ENCODE measurements around the gene EPM2A.
"Not testable (repeated sequence)": the region's sequence is repeated elsewhere in the genome, so short reads cannot be mapped to it uniquely, and the experiment has no call there.

EPM2A gene

DNA sequence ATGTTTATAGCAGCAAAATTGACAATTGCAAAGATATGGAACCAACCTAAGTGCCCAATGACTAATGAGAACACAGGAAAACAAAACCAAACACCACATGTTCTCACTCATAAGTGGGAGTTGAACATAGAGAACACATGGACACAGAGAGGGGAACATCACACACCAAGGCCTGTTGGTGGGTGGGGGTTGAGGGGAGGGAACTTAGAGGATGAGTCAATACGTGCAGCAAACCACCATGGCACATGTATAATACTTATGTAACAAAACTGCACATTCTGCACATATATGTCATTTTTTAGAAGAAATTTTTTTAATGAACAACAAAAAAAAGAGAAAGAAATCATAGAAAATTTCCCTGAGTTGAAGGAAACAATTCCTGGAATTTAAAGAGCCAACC is 3.9 kb downstream of the EPM2A start:
- no peak for DNase-seq

DNA sequence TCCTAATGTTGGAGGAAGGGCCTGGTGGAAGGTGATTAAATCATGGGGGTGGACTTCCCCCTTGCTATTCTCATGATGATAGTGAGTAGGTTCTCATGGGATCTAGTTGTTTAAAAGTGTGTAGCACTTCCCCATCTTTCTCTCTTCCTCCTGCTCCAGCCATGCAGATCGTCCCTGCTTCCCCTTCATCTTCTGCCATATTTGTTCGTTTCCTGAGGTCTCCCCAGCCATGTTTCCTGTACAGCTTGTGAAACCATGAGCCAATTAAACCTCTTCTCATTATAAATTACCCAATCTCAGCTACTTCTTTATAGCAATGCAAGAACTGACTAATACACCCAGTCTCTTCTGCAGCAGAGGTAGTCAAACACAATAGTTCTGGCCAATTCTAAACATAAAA is 5.4 kb downstream of the EPM2A start:
- DNase-seq = no peak

GRCh38 chr6:145728444-145729385 is 6.6 kb downstream of the EPM2A start:
- DNase-seq = no peak

DNA sequence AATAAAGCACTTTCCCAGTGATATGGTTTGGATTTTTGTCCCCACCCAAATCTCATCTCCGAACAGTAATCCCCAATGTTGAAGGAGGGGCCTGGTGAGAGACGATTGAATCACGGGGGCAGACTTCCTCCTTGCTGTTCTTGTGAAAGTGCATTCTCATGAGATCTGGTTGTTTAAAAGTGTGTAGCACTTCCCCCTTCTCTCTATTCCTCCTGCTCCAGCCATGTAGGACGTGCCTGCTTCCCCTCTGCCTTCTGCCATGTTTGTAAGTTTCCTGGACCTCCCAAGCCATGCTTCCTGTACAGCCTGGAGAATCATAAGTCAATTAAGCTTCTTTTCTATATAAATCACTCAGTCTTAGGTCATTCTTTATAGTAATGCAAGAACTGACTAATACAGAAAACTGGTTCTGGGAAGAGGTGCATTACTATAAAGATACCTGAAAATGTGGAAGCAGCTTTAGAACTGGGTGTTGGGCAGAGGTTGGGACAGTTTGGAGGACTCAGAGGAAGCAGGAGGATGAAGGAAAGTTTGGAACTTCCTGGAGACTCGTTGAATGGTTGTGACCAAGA is 7.4 kb downstream of the EPM2A start:
- no peak for DNase-seq

GRCh38 chr6:145725570-145725969 is 9.8 kb downstream of the EPM2A start:
- no peak for DNase-seq

- DNase-seq = no peak
Observed at GRCh38 chr6:145723646-145724045, 11.7 kb downstream of the EPM2A start.

DNA sequence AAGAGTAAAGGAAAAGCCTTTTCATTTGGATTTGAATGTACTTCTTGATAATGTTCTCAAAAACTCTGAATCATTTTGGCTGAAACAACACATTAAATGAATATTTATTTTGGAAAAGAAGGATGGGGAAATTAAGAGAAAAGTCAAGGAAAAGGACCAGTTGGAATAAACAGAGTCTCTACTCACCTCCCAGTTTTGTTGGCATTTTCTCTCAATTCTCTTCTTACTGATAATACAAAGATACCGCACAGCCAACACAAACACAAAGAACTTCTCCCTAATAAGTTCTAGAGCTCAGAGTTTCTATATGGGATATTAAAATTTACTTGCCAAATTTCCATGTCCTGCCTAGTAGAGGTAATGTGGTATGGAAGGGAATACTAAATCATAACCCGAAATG is 13.1 kb downstream of the EPM2A start:
- no peak for DNase-seq

- DNase-seq = no peak
Observed at GRCh38 chr6:145721144-145721543, 14.2 kb downstream of the EPM2A start.

- no peak for DNase-seq
Observed at GRCh38 chr6:145715426-145715825, 19.9 kb downstream of the EPM2A start.

- DNase-seq = no peak
Observed at GRCh38 chr6:145714731-145715130, 20.6 kb downstream of the EPM2A start.

GRCh38 chr6:145713773-145714172 is 21.5 kb downstream of the EPM2A start:
- no peak for DNase-seq

DNA sequence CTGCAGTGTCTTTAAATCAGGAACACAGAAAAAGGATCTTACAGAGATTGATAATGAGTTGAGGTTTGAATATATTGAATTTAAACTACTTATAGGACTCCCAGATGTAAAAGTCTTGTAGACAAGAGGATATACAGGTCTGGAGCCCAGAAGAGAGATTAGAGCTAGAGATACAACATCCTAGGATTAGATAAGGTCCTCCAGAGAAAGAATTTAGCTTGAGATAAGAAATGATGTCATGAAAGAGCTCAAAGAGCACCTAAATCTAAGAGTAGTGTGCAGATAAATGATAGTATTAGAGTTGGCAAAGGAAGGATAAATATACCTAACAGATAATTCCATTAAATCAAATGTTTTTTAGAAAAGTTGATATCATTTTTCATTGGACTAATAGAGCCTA is 23.9 kb downstream of the EPM2A start:
- no peak for DNase-seq

GRCh38 chr6:145707397-145707796 is 27.9 kb downstream of the EPM2A start:
- no peak for DNase-seq

DNA sequence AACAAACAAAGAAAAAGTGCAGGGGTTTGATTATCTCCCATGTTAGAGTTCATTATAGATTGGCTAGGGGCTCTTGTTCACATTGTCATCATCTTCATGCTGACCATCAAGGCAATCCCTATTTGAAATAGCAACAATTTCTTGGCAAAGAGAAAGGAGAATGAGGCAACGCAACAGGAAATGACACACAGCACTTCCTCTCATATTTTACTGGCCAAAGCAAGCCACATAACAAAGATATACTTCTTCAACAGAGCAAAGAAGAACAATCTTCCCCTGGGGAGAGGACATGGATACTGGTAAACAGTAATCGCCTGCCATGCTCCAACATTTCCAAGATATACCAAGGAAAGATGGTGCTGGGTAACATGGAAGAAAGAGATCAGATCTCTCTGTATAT is 29.8 kb downstream of the EPM2A start:
- DNase-seq = no peak

DNA sequence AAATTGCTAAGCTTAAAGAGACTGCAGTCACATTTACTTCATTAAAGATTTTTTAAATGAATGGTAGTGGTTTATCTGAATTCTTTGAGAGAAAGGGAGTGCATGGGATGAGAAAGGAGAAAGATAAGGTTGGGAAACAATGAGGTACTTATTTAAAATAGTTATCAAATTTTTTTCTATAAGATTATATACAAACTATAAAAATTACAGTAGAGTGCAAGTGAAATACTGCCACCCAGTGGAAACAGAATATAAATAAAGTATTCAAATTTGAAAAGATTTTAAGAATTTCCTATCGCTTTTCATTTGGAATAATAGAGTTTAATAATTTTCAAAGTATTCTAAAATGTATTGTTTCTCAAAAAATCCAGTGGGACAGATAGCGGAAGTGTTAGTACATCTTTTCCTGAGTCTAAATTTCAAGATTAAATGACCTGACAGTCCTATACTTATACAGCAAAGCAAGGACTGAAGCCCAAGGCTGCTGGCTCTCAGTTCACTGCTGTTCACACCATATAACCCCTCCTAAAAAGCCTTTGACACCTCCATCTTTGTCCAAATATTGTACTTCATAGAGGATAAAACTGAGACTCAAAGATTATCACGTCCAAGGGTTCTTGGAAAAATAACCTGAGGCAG is 31.1 kb downstream of the EPM2A start:
- DNase-seq = peak in 1 of 51 donors; percentile 4

DNA sequence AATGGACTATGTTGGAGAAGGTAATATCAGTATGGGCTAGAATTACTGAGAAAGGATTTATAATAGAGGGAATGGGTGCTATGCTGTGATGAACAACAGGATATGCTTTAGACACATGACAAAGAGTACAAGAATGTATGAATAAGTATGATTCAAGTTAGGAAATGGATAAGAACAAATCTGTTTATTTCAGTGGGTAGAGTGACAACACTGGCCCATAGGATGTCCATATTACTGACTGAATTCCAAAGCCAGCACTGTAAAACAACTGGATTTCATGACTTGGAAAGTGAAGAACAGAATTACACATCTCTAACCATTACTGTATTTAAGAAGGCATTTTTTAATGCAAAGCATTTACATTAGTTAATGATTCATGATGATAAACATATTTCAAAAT is 35.9 kb downstream of the EPM2A start:
- no peak for DNase-seq

- DNase-seq = not testable (repeated sequence)
Observed at GRCh38 chr6:145697401-145697800, 37.9 kb downstream of the EPM2A start.

DNA sequence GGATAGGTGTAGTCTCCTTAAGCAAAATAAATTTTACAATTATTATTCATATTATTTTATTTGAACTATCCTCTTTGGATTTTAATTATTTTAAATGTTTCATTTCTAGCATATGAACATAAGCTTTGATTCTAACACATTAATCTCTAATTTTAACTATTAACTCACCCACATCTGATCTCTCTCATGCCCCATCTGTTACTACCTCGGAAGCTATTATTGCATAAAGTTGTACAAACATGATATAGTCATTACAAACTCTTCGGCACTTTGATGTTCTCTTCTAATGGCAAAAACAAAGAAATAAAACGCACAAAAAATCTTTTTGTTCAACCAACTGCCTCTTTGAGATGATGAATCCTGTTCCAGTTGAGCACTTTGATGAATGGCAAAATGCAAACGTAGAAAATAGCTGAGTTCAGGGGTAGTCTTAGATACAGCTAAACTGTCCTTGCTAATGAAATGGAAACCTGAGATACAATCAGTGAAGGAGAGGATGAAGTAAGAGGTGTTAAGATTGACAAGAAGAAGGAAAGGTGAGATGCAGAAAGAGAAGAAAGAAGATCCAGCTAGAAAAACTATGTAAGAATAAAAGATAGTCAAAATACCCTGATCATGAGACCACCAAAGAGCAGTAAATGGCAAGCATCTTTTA is 41.1 kb downstream of the EPM2A start:
- DNase-seq = no peak

DNA sequence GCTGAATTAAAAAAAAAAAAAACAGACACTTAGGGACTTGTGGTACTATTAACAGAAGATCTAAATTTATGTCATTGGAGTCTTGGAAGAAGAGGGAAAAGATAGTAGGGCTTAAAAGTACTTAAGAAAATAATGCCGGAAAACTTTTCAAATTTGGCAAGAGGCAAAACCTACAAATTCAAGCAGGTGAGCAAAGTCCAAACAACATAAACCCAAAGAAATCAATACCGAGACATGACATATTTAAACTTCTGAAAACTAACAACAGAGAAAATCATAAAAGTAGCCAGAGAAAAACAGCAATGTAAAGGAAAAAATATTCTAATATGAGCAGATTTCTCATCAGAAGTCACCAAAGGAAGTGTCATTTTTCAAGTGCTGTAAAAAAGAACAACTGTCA is 44.4 kb downstream of the EPM2A start:
- no peak for DNase-seq

GRCh38 chr6:145689529-145689928 is 45.8 kb downstream of the EPM2A start:
- no peak for DNase-seq

GRCh38 chr6:145688493-145688905 is 46.8 kb downstream of the EPM2A start:
- DNase-seq = no peak

GRCh38 chr6:145685932-145686331 is 49.4 kb downstream of the EPM2A start:
- DNase-seq = no peak
